ENCODE measurements around the gene PLEKHM3. TPM values are rescaled to one million over a fixed set of nuclear protein-coding genes. Genes with fewer than 3 reads are reported as not detected.

PLEKHM3 gene
- total and polyA plus RNA-seq, 2 of the 4 experiments (the other 2 are of a cell fraction), result 2.4 to 11.3 TPM

DNA sequence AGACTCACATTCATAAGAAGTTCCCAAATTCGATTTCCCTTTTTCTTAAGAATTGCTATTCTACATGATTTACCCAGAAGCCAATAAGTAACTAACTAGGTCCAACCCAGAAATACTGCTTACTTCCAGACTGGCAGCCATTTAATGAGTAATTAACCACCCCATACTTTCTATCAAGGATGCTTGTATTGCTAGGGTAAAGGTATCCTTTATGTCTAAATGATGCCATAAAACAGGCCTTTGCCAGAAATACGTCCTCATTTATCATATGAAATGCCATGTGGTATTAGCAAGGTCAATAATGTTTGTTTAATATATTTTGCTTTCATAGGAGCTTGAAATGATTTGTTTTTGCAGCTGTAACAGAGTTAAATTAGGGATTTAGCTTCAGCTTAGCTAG lies 56.1 kb downstream of the PLEKHM3 start:
- POLR2A ChIA-PET (ENCODE audit: unreplicated experiment), result no interaction called here

More for the DNA sequence above, 56.1 kb downstream of the PLEKHM3 start:
- no peak overlapping the region for H3K27ac ChIP-seq (ENCODE audit: insufficient read depth, low read length)
- H3K4ac ChIP-seq (ENCODE audit: low read depth, low read length), result no peak overlapping the region
- no peaks in the 10 kb centered on the region for H3K9me1 ChIP-seq (ENCODE audit: insufficient read depth, low read length)
- no peak overlapping the region for H2AFZ ChIP-seq (replicated peaks; ENCODE audit: low read length, poor library complexity)
- H2AK5ac ChIP-seq (ENCODE audit: low read depth, low read length), result no peak overlapping the region
- H3K18ac ChIP-seq (ENCODE audit: low read depth, low read length), result no peak overlapping the region
- H3K14ac ChIP-seq (replicated peaks; ENCODE audit: low read depth, low read length), result no peak overlapping the region
- H2BK20ac ChIP-seq (ENCODE audit: low read depth, low read length), result no peak overlapping the region
- DNase-seq (no peak), ATAC-seq (ENCODE audit: low read depth) (no peak)
- no peak overlapping the region for H3K9ac ChIP-seq (ENCODE audit: low read depth, low read length)
- no peak for TF ChIP-seq MAZ (IDR thresholded peaks at IDR 0.05; ENCODE audit: borderline replicate concordance, low read depth, low read length)
- in situ Hi-C loops (cut with MboI; ENCODE audit: low sequenced_read_pairs) (no loop called here), dilution Hi-C loops (cut with HindIII; ENCODE audit: low sequenced_read_pairs, unreplicated experiment) (no loop called here), intact Hi-C loops (cut with micrococcal nuclease) (no loop called here)
- H3K23ac ChIP-seq (ENCODE audit: low read depth, low read length), result no peak overlapping the region
- no peaks in the 10 kb centered on the region for H3K27me3 ChIP-seq (ENCODE audit: control insufficient read depth, insufficient read depth, low read length)
- no peak overlapping the region for H2BK120ac ChIP-seq (ENCODE audit: low read depth, low read length)
- no peak overlapping the region for H2AK9ac ChIP-seq (replicated peaks; ENCODE audit: low read depth, low read length, poor library complexity)
- no peak overlapping the region for H4K5ac ChIP-seq (ENCODE audit: low read depth, low read length)
- no peak overlapping the region for H4K8ac ChIP-seq (ENCODE audit: low read depth in 2 of 2, low read length in 2 of 2)
- no TSS peak for BruUV-seq (replicated peaks)
- H2BK15ac ChIP-seq (ENCODE audit: low read depth, low read length), result no peak overlapping the region
- no peak overlapping the region for H4K91ac ChIP-seq (ENCODE audit: insufficient read depth, low read depth, low read length)
- no peak overlapping the region for H3K4me3 ChIP-seq (ENCODE audit: insufficient read depth, low read depth, low read length)
- H3K79me1 ChIP-seq (ENCODE audit: low read depth in 1 of 2, low read length in 2 of 2), result peaks cover 0 to 2% of the 10 kb centered on the region in 2 experiments; a peak in 2 of 4 replicates
- WGBS, 2 experiments (ENCODE audit: extremely low coverage in 2 of 2, insufficient read length in 1 of 2), result no CpG with 5 or more reads among the region's 2 CpGs
- H4K20me1 ChIP-seq (ENCODE audit: insufficient read depth, low read length), result no peaks in the 10 kb centered on the region; the same call in 1 of the 2 replicates
- H3K56ac ChIP-seq (ENCODE audit: extremely low read depth, insufficient read depth, low read length), result no peak overlapping the region
- no peak overlapping the region for H2BK5ac ChIP-seq (ENCODE audit: low read depth, low read length, poor library complexity, severe bottlenecking)
- H3K36me3 ChIP-seq (ENCODE audit: control insufficient read depth, insufficient read depth, low read length), result no peaks in the 10 kb centered on the region
- H3K4me1 ChIP-seq (ENCODE audit: control insufficient read depth, insufficient read depth, low read length), result no peaks in the 10 kb centered on the region
- H3K4me2 ChIP-seq (ENCODE audit: low read depth, low read length), result no peak overlapping the region
- CTCF ChIA-PET, result interaction anchor here (0.9 to 1.0 kb wide), 2 partner anchors 15 to 199 kb away, joined by 3 read pairs; partner anchors contain the start of gene FZD5
- no peaks in the 10 kb centered on the region for H3K9me3 ChIP-seq (ENCODE audit: control insufficient read depth, insufficient read depth, low read length)

Data from IMR-90 (cell line).